Measurements from ENCODE around the gene CLASP1. TPM values are rescaled to one million over a fixed set of nuclear protein-coding genes. Genes with fewer than 3 reads are reported as not detected.

CLASP1 gene
- total and polyA plus RNA-seq, 8 donors: 5.7 to 188 (median 20.8) TPM

DNA sequence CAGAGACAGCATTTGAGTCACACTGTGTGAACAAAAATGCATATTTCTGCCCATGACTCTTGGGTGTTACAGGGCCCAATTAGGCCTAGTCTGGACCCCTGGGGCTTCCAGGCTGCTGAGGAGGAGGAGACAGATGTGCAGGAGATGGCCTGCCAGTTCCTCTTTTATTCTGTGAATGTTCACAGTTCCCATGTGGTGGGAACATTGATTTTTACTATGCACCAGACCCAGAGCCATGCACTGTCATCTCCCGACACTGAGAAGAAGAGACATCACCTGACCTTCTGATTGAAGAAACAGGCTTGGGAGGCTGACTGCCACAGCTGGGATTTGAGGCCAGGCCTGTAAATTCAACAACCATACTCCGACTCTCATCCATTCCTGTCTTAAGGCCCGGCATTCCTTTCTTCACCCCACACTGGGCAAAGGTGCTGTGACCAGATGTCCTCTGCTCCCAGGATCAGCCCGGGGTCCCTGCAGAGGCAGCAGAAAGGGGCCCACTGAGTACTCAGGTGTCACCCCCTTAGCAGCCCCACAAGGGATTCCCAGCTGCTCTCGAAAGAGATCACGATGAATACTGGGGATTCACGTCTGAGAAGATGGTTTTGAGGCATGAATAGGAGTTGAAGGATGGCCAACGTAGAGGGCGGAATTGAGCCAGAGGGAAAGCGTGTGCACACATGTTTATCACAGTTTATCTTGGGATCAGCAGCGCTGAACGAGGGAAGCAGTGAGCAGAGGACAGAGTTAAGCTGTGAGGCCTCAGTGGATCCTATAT, 360.6 kb downstream of the CLASP1 start:
- intact Hi-C loops (cut with DNase I; ENCODE audit: low total_unique reads): no loop called here
- TF ChIP-seq POLR2AphosphoS5 (IDR thresholded peaks at IDR 0.05) (no peak), EP300 (IDR thresholded peaks at IDR 0.05) (no peak)
- Histone ChIP-seq H3K36me3 (no peaks in the 10 kb centered on the region), H3K27me3 (peaks cover 0 to 26% (median 13%) of the 10 kb centered on the region in 3 donors), H3K9me3 (no peaks in the 10 kb centered on the region), H3K4me1 (peaks cover 20 to 26% (median 21%) of the 10 kb centered on the region in 4 donors), H3K4me3 (no peak overlapping the region), H3K27ac (no peak overlapping the region)
- 75 to 83% (median 81%) methylated on average over 11 to 12 of the region's 12 CpGs for WGBS, 5 donors
- no peak for DNase-seq

GRCh38 chr2:121287956-121288355, 361.3 kb downstream of the CLASP1 start:
- Histone ChIP-seq H3K4me1 (peaks cover 16 to 28% (median 19%) of the 10 kb centered on the region in 4 donors), H3K9me3 (no peaks in the 10 kb centered on the region), H3K27me3 (peaks cover 0 to 33% (median 13%) of the 10 kb centered on the region in 3 donors), H3K4me3 (no peak overlapping the region), H3K27ac (no peak overlapping the region), H3K36me3 (no peaks in the 10 kb centered on the region)
- DNase-seq: no peak
- TF ChIP-seq POLR2A (IDR thresholded peaks at IDR 0.05) (no peak), EP300 (IDR thresholded peaks at IDR 0.05) (no peak), POLR2AphosphoS5 (IDR thresholded peaks at IDR 0.05) (no peak)
- TF ChIP-seq, protein P1, sequence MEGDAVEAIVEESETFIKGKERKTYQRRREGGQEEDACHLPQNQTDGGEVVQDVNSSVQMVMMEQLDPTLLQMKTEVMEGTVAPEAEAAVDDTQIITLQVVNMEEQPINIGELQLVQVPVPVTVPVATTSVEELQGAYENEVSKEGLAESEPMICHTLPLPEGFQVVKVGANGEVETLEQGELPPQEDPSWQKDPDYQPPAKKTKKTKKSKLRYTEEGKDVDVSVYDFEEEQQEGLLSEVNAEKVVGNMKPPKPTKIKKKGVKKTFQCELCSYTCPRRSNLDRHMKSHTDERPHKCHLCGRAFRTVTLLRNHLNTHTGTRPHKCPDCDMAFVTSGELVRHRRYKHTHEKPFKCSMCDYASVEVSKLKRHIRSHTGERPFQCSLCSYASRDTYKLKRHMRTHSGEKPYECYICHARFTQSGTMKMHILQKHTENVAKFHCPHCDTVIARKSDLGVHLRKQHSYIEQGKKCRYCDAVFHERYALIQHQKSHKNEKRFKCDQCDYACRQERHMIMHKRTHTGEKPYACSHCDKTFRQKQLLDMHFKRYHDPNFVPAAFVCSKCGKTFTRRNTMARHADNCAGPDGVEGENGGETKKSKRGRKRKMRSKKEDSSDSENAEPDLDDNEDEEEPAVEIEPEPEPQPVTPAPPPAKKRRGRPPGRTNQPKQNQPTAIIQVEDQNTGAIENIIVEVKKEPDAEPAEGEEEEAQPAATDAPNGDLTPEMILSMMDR (IDR thresholded peaks at IDR 0.05): no peak
- intact Hi-C loops (cut with DNase I; ENCODE audit: low total_unique reads): no loop called here
- WGBS, 5 donors: 88 to 98% (median 96%) methylated on average over 3 to 4 of the region's 4 CpGs

Small RNA genes lying within 50 kb of the gene (small RNA-seq; reads per million reads assigned to genes)
- gene RF00019 (0 reads per million in 4 donors), gene RNU4ATAC (50.2 to 288 (median 179) reads per million in 4 donors)

Other genes starting within 250 kb of the CLASP1 start
- gene RNU4ATAC, start 118.6 kb downstream of the CLASP1 start, total RNA-seq: under 1 TPM in 1 of 5 donors, not detected in 4; under 0.01 TPM
- not detected for gene RNU4ATAC, start 118.6 kb downstream of the CLASP1 start, polyA plus RNA-seq
- 10 to 100 TPM; 13.6 to 58.0 (median 25.7) TPM for gene NIFK, start 87.4 kb upstream of the CLASP1 start, total RNA-seq
- 10 to 100 TPM; 30.4 to 53.0 (median 42.0) TPM for gene NIFK, start 87.4 kb upstream of the CLASP1 start, polyA plus RNA-seq
- gene TSN, start 106.2 kb upstream of the CLASP1 start, total RNA-seq: 10 to 100 TPM; 11.0 to 63.5 (median 41.9) TPM
- 10 to 100 TPM; 18.1 to 20.2 (median 18.6) TPM for gene TSN, start 106.2 kb upstream of the CLASP1 start, polyA plus RNA-seq

Measured in stomach (tissue), 9 donors.